Measurements from ENCODE around the gene BRAT1.

BRAT1 gene

DNA sequence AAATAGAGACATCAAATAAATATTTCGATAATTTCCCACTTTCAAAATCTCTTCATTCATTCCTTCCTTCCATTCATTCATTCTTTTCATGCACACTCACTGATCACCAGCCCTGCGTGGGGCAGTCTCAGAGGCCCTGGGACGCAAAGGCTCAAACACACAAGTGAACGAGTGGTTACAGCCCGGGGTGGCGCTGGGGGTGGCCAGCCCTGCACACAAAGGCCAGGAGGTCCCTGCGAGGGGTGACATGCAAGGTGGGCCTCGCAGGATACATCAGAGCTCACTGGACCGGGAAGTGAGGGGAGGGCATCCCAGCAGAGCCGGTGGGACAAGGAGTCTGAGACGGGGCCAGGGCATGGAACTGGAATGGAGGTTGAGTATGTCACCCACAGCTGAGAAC lies 46.6 kb upstream of the BRAT1 start:
- TF ChIP-seq, protein P1, sequence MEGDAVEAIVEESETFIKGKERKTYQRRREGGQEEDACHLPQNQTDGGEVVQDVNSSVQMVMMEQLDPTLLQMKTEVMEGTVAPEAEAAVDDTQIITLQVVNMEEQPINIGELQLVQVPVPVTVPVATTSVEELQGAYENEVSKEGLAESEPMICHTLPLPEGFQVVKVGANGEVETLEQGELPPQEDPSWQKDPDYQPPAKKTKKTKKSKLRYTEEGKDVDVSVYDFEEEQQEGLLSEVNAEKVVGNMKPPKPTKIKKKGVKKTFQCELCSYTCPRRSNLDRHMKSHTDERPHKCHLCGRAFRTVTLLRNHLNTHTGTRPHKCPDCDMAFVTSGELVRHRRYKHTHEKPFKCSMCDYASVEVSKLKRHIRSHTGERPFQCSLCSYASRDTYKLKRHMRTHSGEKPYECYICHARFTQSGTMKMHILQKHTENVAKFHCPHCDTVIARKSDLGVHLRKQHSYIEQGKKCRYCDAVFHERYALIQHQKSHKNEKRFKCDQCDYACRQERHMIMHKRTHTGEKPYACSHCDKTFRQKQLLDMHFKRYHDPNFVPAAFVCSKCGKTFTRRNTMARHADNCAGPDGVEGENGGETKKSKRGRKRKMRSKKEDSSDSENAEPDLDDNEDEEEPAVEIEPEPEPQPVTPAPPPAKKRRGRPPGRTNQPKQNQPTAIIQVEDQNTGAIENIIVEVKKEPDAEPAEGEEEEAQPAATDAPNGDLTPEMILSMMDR (conservative IDR thresholded peaks at IDR 0.05; ENCODE audit: low read depth, low read length), result no peak
- H3K36me3 ChIP-seq (ENCODE audit: insufficient read depth), result peaks cover 3% of the 10 kb centered on the region; the same call in 1 of the 2 replicates
- no peak overlapping the region for H3K4me3 ChIP-seq (IDR thresholded peaks at IDR 0.05; ENCODE audit: insufficient read depth, low read depth, low read length)
- no peak overlapping the region for H3K9ac ChIP-seq
- H3K79me2 ChIP-seq (ENCODE audit: insufficient read depth, low read depth), result no peaks in the 10 kb centered on the region
- no peaks in the 10 kb centered on the region for H3K27me3 ChIP-seq (ENCODE audit: insufficient read depth, low read depth)
- no peak overlapping the region for H2AFZ ChIP-seq (ENCODE audit: low read depth)
- H4K20me1 ChIP-seq (ENCODE audit: insufficient read depth), result no peaks in the 10 kb centered on the region
- no peak overlapping the region for H3K4me2 ChIP-seq
- H3K27ac ChIP-seq, result no peak overlapping the region
- no peaks in the 10 kb centered on the region for H3K4me1 ChIP-seq (ENCODE audit: low read depth, poor library complexity, severe bottlenecking)

DNA sequence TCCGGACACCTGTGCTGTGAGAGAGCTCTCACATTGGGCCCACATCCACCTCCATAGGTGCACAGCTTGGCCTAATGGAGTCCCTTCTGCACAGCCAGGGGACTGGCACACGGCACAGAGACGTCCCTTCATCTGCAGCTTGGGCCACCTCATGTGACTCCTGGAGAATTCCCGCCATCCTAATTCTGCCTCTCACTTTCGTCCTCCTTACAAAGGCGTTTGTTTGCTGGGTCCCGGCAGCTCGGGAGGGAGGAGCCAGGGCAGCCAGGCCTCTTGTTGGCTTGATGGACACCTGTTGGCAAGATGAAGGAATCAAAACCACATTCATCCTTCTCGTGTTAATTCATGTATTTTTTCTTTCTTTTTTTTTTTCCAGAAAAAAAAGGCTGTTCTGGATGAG lies 45.7 kb upstream of the BRAT1 start:
- no peak overlapping the region for H3K4me2 ChIP-seq
- TF ChIP-seq, protein P1 (conservative IDR thresholded peaks at IDR 0.05; ENCODE audit: low read depth, low read length), result no peak
- no peak overlapping the region for H3K4me3 ChIP-seq (IDR thresholded peaks at IDR 0.05; ENCODE audit: insufficient read depth, low read depth, low read length)
- H3K36me3 ChIP-seq (ENCODE audit: insufficient read depth), result peaks cover 3% of the 10 kb centered on the region; the same call in 1 of the 2 replicates
- no peaks in the 10 kb centered on the region for H3K4me1 ChIP-seq (ENCODE audit: low read depth, poor library complexity, severe bottlenecking)
- no peaks in the 10 kb centered on the region for H3K27me3 ChIP-seq (ENCODE audit: insufficient read depth, low read depth)
- no peak overlapping the region for H2AFZ ChIP-seq (ENCODE audit: low read depth)
- no peaks in the 10 kb centered on the region for H4K20me1 ChIP-seq (ENCODE audit: insufficient read depth)
- no peaks in the 10 kb centered on the region for H3K79me2 ChIP-seq (ENCODE audit: insufficient read depth, low read depth)
- H3K27ac ChIP-seq, result no peak overlapping the region
- H3K9ac ChIP-seq, result no peak overlapping the region

DNA sequence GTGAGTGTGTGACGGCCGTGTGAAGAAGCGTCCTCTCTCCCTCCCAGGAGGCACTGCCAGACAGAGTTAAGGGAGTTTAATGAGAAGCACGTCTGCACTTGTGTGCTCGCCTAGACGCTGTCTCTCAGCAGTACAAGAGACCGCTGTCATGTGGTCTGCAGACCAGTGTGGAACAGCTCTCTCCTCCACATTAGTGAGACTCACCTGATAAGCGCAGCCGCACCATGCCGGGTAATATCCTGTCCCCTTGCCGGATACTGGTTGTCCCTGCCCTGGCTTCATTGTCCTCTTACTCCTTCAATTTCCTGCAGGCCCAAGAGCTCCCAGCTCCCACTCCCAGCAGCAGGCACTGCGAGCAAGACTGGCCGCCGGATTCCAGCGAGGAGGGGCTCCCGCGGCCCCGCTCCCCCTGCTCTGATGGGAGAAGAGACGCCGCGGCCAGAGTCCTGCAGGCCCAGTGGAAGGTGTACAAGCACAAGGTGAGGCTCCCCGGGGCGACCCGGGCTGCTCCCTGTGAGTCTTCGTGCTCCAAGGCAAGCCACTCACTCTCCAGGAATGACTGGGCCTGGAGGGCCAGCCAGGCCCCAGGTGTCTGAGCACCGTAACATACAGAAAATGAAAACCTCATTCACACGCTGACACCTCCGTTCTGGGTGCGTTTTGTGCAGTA lies 43.0 kb upstream of the BRAT1 start:
- Histone ChIP-seq H3K27me3 (ENCODE audit: insufficient read depth, low read depth) (no peaks in the 10 kb centered on the region), H3K4me3 (IDR thresholded peaks at IDR 0.05; ENCODE audit: insufficient read depth, low read depth, low read length) (no peak overlapping the region), H4K20me1 (ENCODE audit: insufficient read depth) (no peaks in the 10 kb centered on the region), H3K27ac (no peak overlapping the region), H3K36me3 (ENCODE audit: insufficient read depth) (peaks cover 3% of the 10 kb centered on the region; the same call in 1 of the 2 replicates), H3K4me2 (no peak overlapping the region), H3K4me1 (ENCODE audit: low read depth, poor library complexity, severe bottlenecking) (no peaks in the 10 kb centered on the region), H3K79me2 (ENCODE audit: insufficient read depth, low read depth) (no peaks in the 10 kb centered on the region), H3K9ac (no peak overlapping the region), H2AFZ (ENCODE audit: low read depth) (no peak overlapping the region)
- TF ChIP-seq, protein P1 (conservative IDR thresholded peaks at IDR 0.05; ENCODE audit: low read depth, low read length), result no peak

DNA sequence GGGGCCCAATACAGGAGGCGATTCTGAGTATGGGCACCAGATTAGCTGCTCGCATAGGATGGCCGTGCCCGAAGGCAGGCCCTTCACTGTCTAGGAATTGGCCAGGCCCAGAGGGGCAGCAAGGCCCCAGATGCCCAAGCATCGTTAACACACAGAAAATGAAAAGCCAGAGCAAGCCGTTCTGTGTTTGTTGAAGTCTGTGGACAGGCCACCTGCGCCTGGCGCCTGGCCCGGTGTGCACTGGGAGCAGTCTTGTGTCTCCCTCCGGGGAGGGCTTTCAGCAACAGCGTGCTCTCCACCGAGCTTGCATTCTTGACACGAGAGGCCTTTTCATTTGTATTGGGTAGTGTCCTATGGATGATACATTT lies 41.9 kb upstream of the BRAT1 start:
- Histone ChIP-seq H3K4me2 (no peak overlapping the region), H3K36me3 (ENCODE audit: insufficient read depth) (peaks cover 3% of the 10 kb centered on the region; the same call in 1 of the 2 replicates), H3K27ac (no peak overlapping the region), H3K4me1 (ENCODE audit: low read depth, poor library complexity, severe bottlenecking) (no peaks in the 10 kb centered on the region), H4K20me1 (ENCODE audit: insufficient read depth) (no peaks in the 10 kb centered on the region), H2AFZ (ENCODE audit: low read depth) (no peak overlapping the region), H3K27me3 (ENCODE audit: insufficient read depth, low read depth) (no peaks in the 10 kb centered on the region), H3K4me3 (IDR thresholded peaks at IDR 0.05; ENCODE audit: insufficient read depth, low read depth, low read length) (no peak overlapping the region), H3K9ac (no peak overlapping the region), H3K79me2 (ENCODE audit: insufficient read depth, low read depth) (no peaks in the 10 kb centered on the region)
- TF ChIP-seq, protein P1 (conservative IDR thresholded peaks at IDR 0.05; ENCODE audit: low read depth, low read length), result no peak
